Type B pancreatic cell (in vitro differentiated cells): ENCODE data around the gene NIPAL3. TPM values are rescaled to one million over a fixed set of nuclear protein-coding genes. Genes with fewer than 3 reads are reported as not detected.
A peak's percentile ranks its signal among the peaks of the same experiment; 100 is the strongest.
"Not testable (repeated sequence)": the region's sequence is repeated elsewhere in the genome, so short reads cannot be mapped to it uniquely, and the experiment has no call there.

Experiments
- DNase-seq: peaks from one replicate; pipeline ENCODE4 v3.0.0; 2021; ENCODE audit warnings: mixed read lengths; ENCODE audit not compliant: unreplicated experiment; ENCODE audit errors: extremely low spot score
- H3K27ac Mint-ChIP-seq: 2 replicates; pipeline ENCODE4 v1.8.0; 2021; ENCODE audit warnings: mild to moderate bottlenecking, mixed read lengths
- H3K27me3 Mint-ChIP-seq: 2 replicates; pipeline ENCODE4 v1.8.0; 2021; ENCODE audit warnings: mixed read lengths
- H3K36me3 Mint-ChIP-seq: 2 replicates; pipeline ENCODE4 v1.8.0; 2021; ENCODE audit warnings: mixed read lengths
- H3K4me1 Mint-ChIP-seq: one replicate; pipeline ENCODE4 v1.8.0; 2021; ENCODE audit warnings: mixed read lengths; ENCODE audit not compliant: unreplicated experiment
- H3K4me3 Mint-ChIP-seq: 2 replicates; pipeline ENCODE4 v1.8.0; 2021; ENCODE audit warnings: mild to moderate bottlenecking, mixed read lengths
- H3K9me3 Mint-ChIP-seq: 2 replicates; pipeline ENCODE4 v1.8.0; 2021; ENCODE audit warnings: mixed read lengths
- total RNA-seq: library from RNA; stranded (reverse); gene quantifications from 2 replicates; pipeline ENCODE4 v1.2.1, GENCODE V29; 2021; ENCODE audit warnings: low replicate concordance
- TF ChIP-seq, protein P1 (sequence below): fragments of 200-600 bp; sonication (generic); conservative IDR thresholded peaks from 2 replicates; pipeline ENCODE4 v1.5.0; 2021; ENCODE audit warnings: antibody characterized with exemption, mild to moderate bottlenecking

The NIPAL3 gene
- total RNA-seq, 1 donor from 2014 or later, result 17.5 TPM

DNA sequence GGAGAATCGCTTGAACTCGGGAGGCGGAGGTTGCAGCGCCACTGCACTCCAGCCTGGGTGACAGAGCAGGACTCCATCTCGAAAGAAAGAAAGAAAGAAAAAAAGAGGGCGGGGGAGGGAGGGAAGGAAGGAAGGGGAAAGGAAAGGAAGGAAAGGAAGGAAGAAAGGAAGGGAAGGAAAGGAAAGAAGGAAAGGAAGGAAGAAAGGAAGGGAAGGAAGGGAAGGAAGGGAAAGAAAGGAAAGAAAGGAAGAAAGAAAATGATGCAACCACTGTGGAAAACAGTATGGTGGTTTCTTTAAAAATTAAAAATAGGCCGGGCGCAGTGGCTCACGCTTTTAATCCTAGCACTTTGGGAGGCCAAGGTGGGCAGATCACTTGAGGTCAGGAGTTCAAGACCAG, 71.9 kb downstream of the NIPAL3 start:
- TF ChIP-seq, protein P1, sequence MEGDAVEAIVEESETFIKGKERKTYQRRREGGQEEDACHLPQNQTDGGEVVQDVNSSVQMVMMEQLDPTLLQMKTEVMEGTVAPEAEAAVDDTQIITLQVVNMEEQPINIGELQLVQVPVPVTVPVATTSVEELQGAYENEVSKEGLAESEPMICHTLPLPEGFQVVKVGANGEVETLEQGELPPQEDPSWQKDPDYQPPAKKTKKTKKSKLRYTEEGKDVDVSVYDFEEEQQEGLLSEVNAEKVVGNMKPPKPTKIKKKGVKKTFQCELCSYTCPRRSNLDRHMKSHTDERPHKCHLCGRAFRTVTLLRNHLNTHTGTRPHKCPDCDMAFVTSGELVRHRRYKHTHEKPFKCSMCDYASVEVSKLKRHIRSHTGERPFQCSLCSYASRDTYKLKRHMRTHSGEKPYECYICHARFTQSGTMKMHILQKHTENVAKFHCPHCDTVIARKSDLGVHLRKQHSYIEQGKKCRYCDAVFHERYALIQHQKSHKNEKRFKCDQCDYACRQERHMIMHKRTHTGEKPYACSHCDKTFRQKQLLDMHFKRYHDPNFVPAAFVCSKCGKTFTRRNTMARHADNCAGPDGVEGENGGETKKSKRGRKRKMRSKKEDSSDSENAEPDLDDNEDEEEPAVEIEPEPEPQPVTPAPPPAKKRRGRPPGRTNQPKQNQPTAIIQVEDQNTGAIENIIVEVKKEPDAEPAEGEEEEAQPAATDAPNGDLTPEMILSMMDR, result no peak
- H3K4me3 Mint-ChIP-seq, result no peak overlapping the region
- no peaks in the 10 kb centered on the region for H3K36me3 Mint-ChIP-seq
- H3K27ac Mint-ChIP-seq, result no peak overlapping the region
- peaks cover 5% of the 10 kb centered on the region for H3K4me1 Mint-ChIP-seq
- H3K9me3 Mint-ChIP-seq, result no peaks in the 10 kb centered on the region
- DNase-seq, result no peak
- no peaks in the 10 kb centered on the region for H3K27me3 Mint-ChIP-seq

DNA sequence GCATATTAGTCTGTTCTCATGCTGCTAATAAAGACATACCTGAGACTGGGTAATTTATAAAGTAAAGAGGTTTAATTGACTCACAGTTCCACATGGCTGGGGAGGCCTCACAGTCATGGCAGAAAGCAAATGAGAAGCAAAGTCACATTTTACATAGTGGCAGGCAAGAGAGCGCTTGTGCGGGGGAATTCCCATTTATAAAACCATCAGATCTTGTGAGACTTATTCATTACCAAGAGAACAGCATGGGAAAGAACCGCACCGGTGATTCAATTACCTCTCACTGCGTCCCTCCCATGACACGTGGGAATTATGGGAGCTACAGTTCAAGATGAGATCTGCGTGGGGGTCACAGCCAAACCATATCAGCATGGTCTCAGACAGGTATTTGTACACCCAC, 72.6 kb downstream of the NIPAL3 start:
- not testable (repeated sequence) for H3K9me3 Mint-ChIP-seq, H3K27ac Mint-ChIP-seq, H3K4me3 Mint-ChIP-seq, H3K4me1 Mint-ChIP-seq, DNase-seq, H3K36me3 Mint-ChIP-seq, H3K27me3 Mint-ChIP-seq

DNA sequence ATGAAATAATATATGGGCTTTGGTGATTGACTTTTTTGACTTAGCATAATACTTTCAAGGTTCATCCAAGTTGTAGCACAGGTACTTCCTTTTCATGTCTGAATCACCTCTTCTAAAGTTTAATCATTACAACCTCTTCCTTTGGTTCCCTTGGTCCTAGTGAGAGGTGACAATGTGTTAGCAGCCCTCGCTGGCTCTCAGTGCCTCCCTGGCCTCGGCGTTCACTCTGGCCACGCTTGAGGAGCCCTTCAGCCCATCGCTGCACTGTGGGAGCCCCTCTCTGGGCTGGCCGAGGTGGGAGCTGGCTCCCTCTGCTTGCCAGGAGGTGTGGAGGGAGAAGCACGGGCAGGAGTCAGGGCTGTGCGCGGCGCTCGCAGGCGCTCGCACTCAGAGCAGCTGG, 74.1 kb downstream of the NIPAL3 start:
- Mint-ChIP-seq H3K27ac (no peak overlapping the region), H3K4me3 (no peak overlapping the region), H3K27me3 (no peaks in the 10 kb centered on the region), H3K4me1 (peaks cover 5% of the 10 kb centered on the region), H3K36me3 (no peaks in the 10 kb centered on the region), H3K9me3 (no peaks in the 10 kb centered on the region)
- TF ChIP-seq, protein P1, result no peak
- no peak for DNase-seq

DNA sequence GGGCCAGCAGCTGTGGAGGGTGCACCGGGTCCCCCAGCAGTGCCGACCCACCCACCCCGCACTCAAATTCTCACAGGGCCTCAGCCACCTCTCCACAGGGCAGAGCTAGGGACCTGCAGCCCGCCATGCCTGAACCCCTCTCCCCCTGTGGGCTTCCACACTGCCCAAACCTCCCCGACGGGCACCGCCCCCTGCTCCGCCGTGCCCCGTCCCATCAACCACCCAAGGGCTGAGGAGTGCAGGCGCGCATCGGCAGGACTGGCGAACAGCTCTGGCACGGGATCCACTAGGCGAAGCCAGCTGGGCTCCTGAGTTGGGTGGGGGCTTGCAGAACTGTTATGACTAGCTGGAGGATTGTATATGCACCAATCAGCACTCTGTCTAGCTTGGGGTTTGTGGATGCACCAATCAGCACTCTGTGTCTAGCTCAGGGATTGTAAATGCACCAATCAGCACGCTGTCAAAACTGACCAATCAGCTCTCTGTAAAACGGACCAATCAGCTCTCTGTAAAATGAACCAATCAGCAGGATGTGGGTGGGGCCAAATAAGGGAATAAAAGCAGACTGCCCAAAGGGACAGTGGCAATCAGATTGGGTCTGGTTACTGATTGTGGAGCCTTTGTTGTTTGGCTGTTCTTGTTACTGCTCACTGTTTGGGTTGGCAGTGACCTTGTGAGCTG, 74.6 kb downstream of the NIPAL3 start:
- peaks cover 5% of the 10 kb centered on the region for H3K4me1 Mint-ChIP-seq
- TF ChIP-seq, protein P1, result no peak
- H3K9me3 Mint-ChIP-seq, result no peaks in the 10 kb centered on the region
- no peak overlapping the region for H3K4me3 Mint-ChIP-seq
- DNase-seq, result no peak
- no peak overlapping the region for H3K27ac Mint-ChIP-seq
- no peaks in the 10 kb centered on the region for H3K36me3 Mint-ChIP-seq
- no peaks in the 10 kb centered on the region for H3K27me3 Mint-ChIP-seq

DNA sequence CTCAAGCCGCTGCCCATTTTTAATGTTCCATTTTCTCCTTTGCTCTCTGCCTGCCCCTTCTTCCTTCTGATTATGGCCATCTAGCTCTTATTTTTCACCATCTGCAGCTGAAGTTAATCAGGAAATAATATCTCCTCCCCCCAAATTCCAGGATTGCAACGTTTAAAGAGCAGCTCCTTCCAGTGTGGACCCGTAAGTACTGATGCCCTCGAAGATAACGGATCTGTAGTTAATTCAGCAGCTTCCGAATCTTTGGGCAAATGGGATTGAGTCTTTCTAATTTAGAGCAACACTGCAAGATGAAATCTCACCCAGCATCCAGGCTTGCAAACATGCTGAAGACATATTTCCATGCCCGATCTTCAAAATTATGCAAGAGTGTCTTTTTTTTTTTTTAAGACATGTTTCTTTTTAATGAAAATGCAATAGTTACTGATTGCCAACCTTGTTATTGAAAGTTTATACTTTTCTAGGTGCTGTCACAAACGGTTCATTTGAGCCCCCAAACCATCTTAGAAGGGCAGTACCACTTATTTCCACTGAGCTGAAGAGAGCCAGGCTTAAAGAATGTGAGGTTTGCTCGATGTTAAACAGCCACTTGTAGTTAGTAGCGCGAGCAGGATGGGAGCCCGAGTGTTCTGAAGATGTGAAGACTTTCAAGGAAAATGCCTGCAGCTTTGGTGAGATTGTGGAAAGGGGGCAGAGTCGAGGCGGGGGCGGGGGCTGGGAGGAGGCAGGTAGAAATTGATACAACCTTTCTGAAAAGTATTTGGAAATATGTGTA, 76.2 kb downstream of the NIPAL3 start:
- no peaks in the 10 kb centered on the region for H3K36me3 Mint-ChIP-seq
- H3K27me3 Mint-ChIP-seq, result no peaks in the 10 kb centered on the region
- peaks cover 5% of the 10 kb centered on the region for H3K4me1 Mint-ChIP-seq
- no peak overlapping the region for H3K27ac Mint-ChIP-seq
- H3K9me3 Mint-ChIP-seq, result no peaks in the 10 kb centered on the region
- TF ChIP-seq, protein P1, result peak; percentile 40
- no peak overlapping the region for H3K4me3 Mint-ChIP-seq
- no peak for DNase-seq

DNA sequence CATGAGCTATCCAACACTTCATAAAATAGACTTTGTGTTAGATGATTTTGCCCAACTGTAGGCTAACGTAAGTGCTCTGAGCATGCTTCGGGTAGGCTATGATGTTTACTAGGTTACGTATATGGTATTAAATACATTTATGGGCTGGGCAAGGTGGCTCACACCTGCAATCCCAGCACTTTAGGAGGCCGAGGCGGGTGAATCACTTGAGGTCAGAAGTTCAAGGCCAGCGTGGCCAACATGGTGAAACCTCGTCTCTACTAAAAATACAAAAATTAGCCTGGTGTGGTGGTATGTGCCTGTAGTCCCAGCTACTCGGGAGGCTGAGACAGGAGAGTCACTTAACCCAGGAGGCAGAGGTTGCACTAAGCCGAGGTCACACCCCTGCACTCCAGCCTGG, 77.3 kb downstream of the NIPAL3 start:
- not testable (repeated sequence) for H3K36me3 Mint-ChIP-seq, DNase-seq, H3K4me3 Mint-ChIP-seq, H3K9me3 Mint-ChIP-seq, H3K4me1 Mint-ChIP-seq, H3K27ac Mint-ChIP-seq, H3K27me3 Mint-ChIP-seq
